HCT116 (cell line): Measurements from ENCODE around the gene MKRN1. TPM values are rescaled to one million over a fixed set of nuclear protein-coding genes. Genes with fewer than 3 reads are reported as not detected.

Experiments
- ATAC-seq: fragments of 200-7000 bp; cut with Tn5 transposase; 2 replicates; pipeline ENCODE4 v1.9.1; 2020; ENCODE audit warnings: mild to moderate bottlenecking, moderate library complexity
- BruUV-seq: library from RNA; stranded (reverse); fragments of 400-500 nt; replicated peaks from 2 replicates; lab custom pipeline; 2021; lab: Mats Ljungman, UMichigan
- CTCF ChIA-PET: fragments of 300-600 bp; sonication (Branson Sonifier 250); formaldehyde crosslinking; loops from one replicate; lab custom pipeline; 2021; ENCODE audit warnings: antibody characterized with exemption; lab: Charles Lee
- POLR2A ChIA-PET: fragments of 300-600, 350-600 bp; sonication (Branson Sonifier 250); formaldehyde crosslinking; loops from one replicate; lab custom pipeline; 2021; ENCODE audit warnings: antibody characterized with exemption; lab: Charles Lee
- RAD21 ChIA-PET, 2 experiments: fragments of 300-600 bp; sonication (Branson Sonifier 250); formaldehyde crosslinking; loops; one replicate each; lab custom pipeline; 2023; ENCODE audit warnings: low total read pairs in 2 of 2; ENCODE audit not compliant: uncharacterized antibody in 2 of 2, unreplicated experiment in 2 of 2, low non-redundant PET in 1 of 2; lab: Charles Lee
- DNase-seq: peaks from one replicate; pipeline ENCODE4 v3.0.0-alpha.2; 2010; ENCODE audit warnings: low read depth, low spot score
- H2AFZ ChIP-seq: fragments of 200-600 bp; shearing (Covaris generic), sonication (generic); 2 replicates; pipeline ENCODE4 v1.6.1; 2017; ENCODE audit warnings: low read depth, mixed run types, mixed read lengths, antibody characterized with exemption, low read length; ENCODE audit not compliant: poor library complexity, severe bottlenecking
- H3K27ac ChIP-seq: 2 replicates; pipeline ENCODE4 v1.5.1; 2012; ENCODE audit warnings: low read depth, low read length
- H3K27me3 ChIP-seq: fragments of 200-600 bp; sonication (generic); 2 replicates; pipeline ENCODE4 v1.6.1; 2016; ENCODE audit warnings: mixed run types, low read length, mixed read lengths; ENCODE audit not compliant: insufficient read depth
- H3K36me3 ChIP-seq, 2 experiments: fragments of 200-500 bp in 1 of 2; fragments of 200-600 bp in 1 of 2; sonication (Bioruptor generic) in 1 of 2; sonication (generic) in 1 of 2; 2 replicates each; pipeline versions ENCODE4 v1.5.1 to v1.6.1; 2014 to 2016; ENCODE audit warnings: low read length in 2 of 2, inconsistent platforms in 1 of 2, mixed read lengths in 1 of 2, mixed run types in 1 of 2; ENCODE audit not compliant: insufficient read depth in 2 of 2, control insufficient read depth in 1 of 2
- H3K4me1 ChIP-seq, 2 experiments: fragments of 200-600 bp in 1 of 2; sonication (generic) in 1 of 2; 2 replicates each; pipeline versions ENCODE4 v1.5.1 to v1.6.1; 2012 to 2017; ENCODE audit warnings: low read length in 2 of 2, inconsistent platforms in 1 of 2, mild to moderate bottlenecking in 1 of 2, mixed read lengths in 1 of 2, mixed run types in 1 of 2, moderate library complexity in 1 of 2; ENCODE audit not compliant: insufficient read depth in 2 of 2, control insufficient read depth in 1 of 2
- H3K4me2 ChIP-seq: fragments of 200-600 bp; sonication (generic); 2 replicates; pipeline ENCODE4 v1.6.1; 2017; ENCODE audit warnings: mixed run types, low read length, mixed read lengths
- H3K4me3 ChIP-seq, 2 experiments: fragments of 200-600 bp in 1 of 2; sonication (generic) in 1 of 2; replicated peaks in 1 of 2; 2 replicates each; pipeline ENCODE4 v1.5.1; 2011 to 2016; ENCODE audit warnings: low read length in 2 of 2, control low read depth in 1 of 2, low read depth in 1 of 2, mild to moderate bottlenecking in 1 of 2, mixed read lengths in 1 of 2, mixed run types in 1 of 2
- H3K79me2 ChIP-seq: fragments of 200-600 bp; sonication (generic); 2 replicates; pipeline ENCODE4 v1.6.1; 2017; ENCODE audit warnings: mild to moderate bottlenecking, mixed run types, low read length, moderate library complexity, mixed read lengths; ENCODE audit not compliant: insufficient read depth
- H3K9ac ChIP-seq: fragments of 200-600 bp; sonication (generic); 2 replicates; pipeline ENCODE4 v1.6.1; 2016; ENCODE audit warnings: low read length, mixed read lengths
- H3K9me2 ChIP-seq: fragments of 200-600 bp; sonication (generic), shearing (Covaris generic); 2 replicates; pipeline ENCODE4 v1.6.1; 2017; ENCODE audit warnings: mixed run types, mild to moderate bottlenecking, moderate library complexity; ENCODE audit not compliant: insufficient read depth
- H3K9me3 ChIP-seq, 2 experiments: fragments of 200-500 bp in 1 of 2; fragments of 200-600 bp in 1 of 2; sonication (Bioruptor generic) in 1 of 2; sonication (generic) in 1 of 2; 2 replicates each; pipeline ENCODE4 v1.6.1; 2014 to 2017; ENCODE audit warnings: low read length in 2 of 2, mixed read lengths in 2 of 2, inconsistent platforms in 1 of 2, low read depth in 1 of 2, mild to moderate bottlenecking in 1 of 2, mixed run types in 1 of 2, moderate library complexity in 1 of 2; ENCODE audit not compliant: control insufficient read depth in 1 of 2, insufficient read depth in 1 of 2
- H4K20me1 ChIP-seq: fragments of 200-600 bp; sonication (generic), shearing (Covaris generic); 2 replicates; pipeline ENCODE4 v1.6.1; 2017; ENCODE audit warnings: mixed run types, mild to moderate bottlenecking, moderate library complexity; ENCODE audit not compliant: insufficient read depth
- CEBPB ChIP-seq: IDR thresholded peaks from 2 replicates; pipeline ENCODE4 v1.6.1; 2012; ENCODE audit warnings: low read depth
- EGR1 ChIP-seq: IDR thresholded peaks from 2 replicates; pipeline ENCODE4 v1.6.1; 2012; ENCODE audit warnings: low read depth
- ELF1 ChIP-seq: IDR thresholded peaks from 2 replicates; pipeline ENCODE4 v1.6.1; 2012; ENCODE audit warnings: low read depth, borderline replicate concordance
- EZH2 ChIP-seq: fragments of 200-600 bp; sonication (generic); IDR thresholded peaks from 2 replicates; pipeline ENCODE4 v1.6.1; 2017; ENCODE audit warnings: antibody characterized with exemption, mixed run types
- JUND ChIP-seq: IDR thresholded peaks from 2 replicates; pipeline ENCODE4 v1.6.1; 2012
- POLR2AphosphoS5 ChIP-seq: IDR thresholded peaks from 2 replicates; pipeline ENCODE4 v1.6.1; 2011; ENCODE audit warnings: mild to moderate bottlenecking, low read depth, low read length, moderate library complexity
- RAD21 ChIP-seq: IDR thresholded peaks from 2 replicates; pipeline ENCODE4 v1.6.1; 2012; ENCODE audit warnings: low read depth, mild to moderate bottlenecking
- SRF ChIP-seq: IDR thresholded peaks from 2 replicates; pipeline ENCODE4 v1.6.1; 2012; ENCODE audit warnings: low read depth
- TCF7L2 ChIP-seq: IDR thresholded peaks from 2 replicates; pipeline ENCODE4 v1.7.0; 2011; ENCODE audit warnings: borderline replicate concordance, inconsistent platforms; ENCODE audit not compliant: insufficient read depth, insufficient read length; ENCODE audit errors: extremely low read depth
- YY1 ChIP-seq: IDR thresholded peaks from 2 replicates; pipeline ENCODE4 v1.6.1; 2011; ENCODE audit warnings: low read length, low read depth, moderate library complexity, mild to moderate bottlenecking; ENCODE audit not compliant: insufficient replicate concordance; ENCODE audit errors: extremely low read depth
- ZFX ChIP-seq: fragments of 450-650 bp; IDR thresholded peaks from 2 replicates; pipeline ENCODE4 v1.6.1; 2017
- ZNF274 ChIP-seq: fragments of 200-500 bp; sonication (Bioruptor generic); IDR thresholded peaks from 2 replicates; pipeline ENCODE4 v1.6.1; 2014; ENCODE audit warnings: mild to moderate bottlenecking, low read depth, low read length, inconsistent platforms
- intact Hi-C: fragments of 100-400 bp; cut with micrococcal nuclease; formaldehyde crosslinking; loops from 2 replicates; pipeline ENCODE4 v1.10.0; 2022
- total RNA-seq: library from RNA; stranded (reverse); gene quantifications from one replicate; pipeline ENCODE4 v1.2.1, GENCODE V29; 2021; ENCODE audit not compliant: unreplicated experiment
- TF ChIP-seq, protein P1 (sequence below): IDR thresholded peaks from 2 replicates; pipeline ENCODE4 v1.6.1; 2012
- TF ChIP-seq, protein P2 (sequence below), 3 experiments: fragments of 200-600 bp in 1 of 3; sonication (generic) in 1 of 3; IDR thresholded peaks in 2 of 3; conservative IDR thresholded peaks in 1 of 3; 2 replicates each; pipeline ENCODE4 v1.5.1; 2012 to 2017; ENCODE audit warnings: low read depth in 2 of 3, low read length in 2 of 3, antibody characterized with exemption in 1 of 3, borderline replicate concordance in 1 of 3, control low read depth in 1 of 3, mild to moderate bottlenecking in 1 of 3, mixed read lengths in 1 of 3, mixed run types in 1 of 3, moderate library complexity in 1 of 3; ENCODE audit not compliant: insufficient read depth in 1 of 3

MKRN1 gene
- total RNA-seq, 1 experiment from 2014 or later = 95.0 TPM

DNA sequence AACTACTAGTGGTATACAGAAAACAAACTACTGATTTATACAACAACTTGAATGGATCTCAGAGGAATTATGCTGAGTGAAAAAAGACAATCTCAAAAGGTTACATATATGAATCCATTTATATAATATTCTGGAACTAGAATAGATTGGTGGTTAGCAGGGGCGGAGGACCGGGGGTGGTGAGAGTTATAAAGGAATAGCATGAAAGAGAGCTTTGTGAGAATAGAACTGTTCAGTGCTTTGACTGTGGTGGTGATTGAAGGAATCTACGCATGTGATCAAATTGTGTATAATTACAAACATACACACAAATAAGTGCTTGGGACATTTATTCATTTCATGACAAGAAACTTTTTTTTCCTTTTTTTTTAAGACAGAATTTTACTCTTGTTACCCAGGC lies 55.8 kb downstream of the MKRN1 start:
- ChIA-PET RAD21 (no interaction called here), CTCF (interaction anchor here (1.9 kb wide), 1 partner anchor 20 kb away, joined by 4 read pairs; no protein-coding TSS in a partner anchor), POLR2A (no interaction called here)
- Histone ChIP-seq H3K9ac (no peak overlapping the region), H2AFZ (no peak overlapping the region), H3K4me3 (no peak overlapping the region), H3K27ac (no peak overlapping the region), H3K79me2 (no peaks in the 10 kb centered on the region), H3K4me1 (no peaks in the 10 kb centered on the region), H3K27me3 (no peaks in the 10 kb centered on the region), H3K9me3 (no peaks in the 10 kb centered on the region), H3K36me3 (no peaks in the 10 kb centered on the region), H4K20me1 (no peaks in the 10 kb centered on the region), H3K9me2 (no peaks in the 10 kb centered on the region), H3K4me2 (no peak overlapping the region)
- TF ChIP-seq TCF7L2 = no peak
- TF ChIP-seq POLR2AphosphoS5 = no peak
- no peak for TF ChIP-seq YY1
- no peak for TF ChIP-seq EGR1
- TF ChIP-seq JUND = no peak
- TF ChIP-seq SRF = no peak
- no peak for TF ChIP-seq RAD21
- no peak for TF ChIP-seq ZFX
- TF ChIP-seq ELF1 = no peak
- TF ChIP-seq, protein P1, sequence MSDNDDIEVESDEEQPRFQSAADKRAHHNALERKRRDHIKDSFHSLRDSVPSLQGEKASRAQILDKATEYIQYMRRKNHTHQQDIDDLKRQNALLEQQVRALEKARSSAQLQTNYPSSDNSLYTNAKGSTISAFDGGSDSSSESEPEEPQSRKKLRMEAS = no peak
- TF ChIP-seq EZH2 = no peak
- TF ChIP-seq, protein P2, sequence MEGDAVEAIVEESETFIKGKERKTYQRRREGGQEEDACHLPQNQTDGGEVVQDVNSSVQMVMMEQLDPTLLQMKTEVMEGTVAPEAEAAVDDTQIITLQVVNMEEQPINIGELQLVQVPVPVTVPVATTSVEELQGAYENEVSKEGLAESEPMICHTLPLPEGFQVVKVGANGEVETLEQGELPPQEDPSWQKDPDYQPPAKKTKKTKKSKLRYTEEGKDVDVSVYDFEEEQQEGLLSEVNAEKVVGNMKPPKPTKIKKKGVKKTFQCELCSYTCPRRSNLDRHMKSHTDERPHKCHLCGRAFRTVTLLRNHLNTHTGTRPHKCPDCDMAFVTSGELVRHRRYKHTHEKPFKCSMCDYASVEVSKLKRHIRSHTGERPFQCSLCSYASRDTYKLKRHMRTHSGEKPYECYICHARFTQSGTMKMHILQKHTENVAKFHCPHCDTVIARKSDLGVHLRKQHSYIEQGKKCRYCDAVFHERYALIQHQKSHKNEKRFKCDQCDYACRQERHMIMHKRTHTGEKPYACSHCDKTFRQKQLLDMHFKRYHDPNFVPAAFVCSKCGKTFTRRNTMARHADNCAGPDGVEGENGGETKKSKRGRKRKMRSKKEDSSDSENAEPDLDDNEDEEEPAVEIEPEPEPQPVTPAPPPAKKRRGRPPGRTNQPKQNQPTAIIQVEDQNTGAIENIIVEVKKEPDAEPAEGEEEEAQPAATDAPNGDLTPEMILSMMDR (IDR thresholded peaks at IDR 0.05 in 2 of 3, conservative IDR thresholded peaks at IDR 0.05 in 1 of 3; ENCODE audit: borderline replicate concordance in 1 of 3, insufficient read depth in 1 of 3, low read depth in 2 of 3, low read length in 2 of 3) = no peak
- TF ChIP-seq CEBPB = no peak
- TF ChIP-seq ZNF274 = no peak
- BruUV-seq = no TSS peak
- DNase-seq = no peak
- intact Hi-C loops = no loop called here
- ATAC-seq = no peak
